Osteoblast (primary cell): ENCODE measurements around the gene ARHGAP10. TPM values are rescaled to one million over a fixed set of nuclear protein-coding genes. Genes with fewer than 3 reads are reported as not detected.

Experiments
- DNase-seq: peaks from one replicate; pipeline ENCODE4 v3.0.0; 2011; ENCODE audit warnings: low spot score, mixed read lengths; ENCODE audit not compliant: insufficient read length; ENCODE audit errors: missing footprints
- H2AFZ ChIP-seq: 2 replicates; pipeline ENCODE4 v1.6.0; 2011; ENCODE audit warnings: mild to moderate bottlenecking, low read length
- H3K27ac ChIP-seq: 2 replicates; pipeline ENCODE4 v1.5.1; 2011; ENCODE audit warnings: mild to moderate bottlenecking, low read depth, low read length, moderate library complexity
- H3K27me3 ChIP-seq: 2 replicates; pipeline ENCODE4 v1.6.0; 2012; ENCODE audit warnings: mild to moderate bottlenecking, control low read depth, inconsistent platforms, low read length, moderate library complexity; ENCODE audit not compliant: insufficient read depth
- H3K36me3 ChIP-seq: 2 replicates; pipeline ENCODE4 v1.5.1; 2011; ENCODE audit warnings: mild to moderate bottlenecking, low read length, control low read depth, moderate library complexity; ENCODE audit not compliant: insufficient read depth
- H3K4me1 ChIP-seq: 2 replicates; pipeline ENCODE4 v1.5.1; 2011; ENCODE audit warnings: mild to moderate bottlenecking, low read length, control low read depth, moderate library complexity; ENCODE audit not compliant: insufficient read depth
- H3K4me2 ChIP-seq: 2 replicates; pipeline ENCODE4 v1.6.0; 2011; ENCODE audit warnings: mild to moderate bottlenecking, low read length; ENCODE audit not compliant: insufficient read depth
- H3K4me3 ChIP-seq: fragments of 200-600 bp; sonication (generic); 3 replicates; pipeline ENCODE4 v1.5.1; 2012; ENCODE audit warnings: mild to moderate bottlenecking, low read length, inconsistent platforms; ENCODE audit not compliant: insufficient read depth
- H3K79me2 ChIP-seq: 2 replicates; pipeline ENCODE4 v1.6.0; 2012; ENCODE audit warnings: mild to moderate bottlenecking, low read length, control low read depth, inconsistent platforms; ENCODE audit not compliant: insufficient read depth
- H3K9me3 ChIP-seq: 2 replicates; pipeline ENCODE4 v1.5.1; 2011; ENCODE audit warnings: low read depth, low read length, control low read depth
- H4K20me1 ChIP-seq: 2 replicates; pipeline ENCODE4 v1.6.0; 2012; ENCODE audit warnings: mild to moderate bottlenecking, low read length, control low read depth; ENCODE audit not compliant: insufficient read depth
- total RNA-seq: library from RNA; depleted of rRNA; stranded (reverse); fragments of >200 nt; gene quantifications from 2 replicates; pipeline ENCODE4 v1.2.3, GENCODE V29; 2012
- TF ChIP-seq, protein P1 (sequence below): IDR thresholded peaks from 2 replicates; pipeline ENCODE4 v1.5.1; 2011; ENCODE audit warnings: mild to moderate bottlenecking, low read depth, low read length, moderate library complexity; ENCODE audit errors: extremely low read depth

The ARHGAP10 gene
- total RNA-seq, 1 donor = 31.5 TPM

DNA sequence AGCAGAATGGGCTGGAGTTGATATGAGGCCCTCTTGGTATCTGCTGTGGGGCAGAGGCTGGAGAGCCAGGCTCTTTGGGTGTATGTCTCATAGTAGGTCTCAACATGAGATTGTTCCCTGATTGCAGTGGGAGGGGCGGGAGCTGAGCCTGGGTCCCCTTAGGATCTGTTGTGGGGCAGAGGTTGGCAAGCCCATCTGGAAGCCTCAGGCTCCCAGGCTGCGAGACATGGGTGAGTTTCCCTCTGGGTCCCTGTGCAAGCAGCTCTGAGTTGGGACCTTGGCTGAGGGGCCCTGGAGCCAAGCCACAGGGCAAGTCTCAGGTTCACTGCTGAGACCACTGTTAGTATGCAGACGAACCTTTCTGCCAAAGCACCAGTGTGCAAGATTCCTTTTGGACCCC lies 201.9 kb downstream of the ARHGAP10 start:
- Histone ChIP-seq H4K20me1 (no peaks in the 10 kb centered on the region), H3K79me2 (no peaks in the 10 kb centered on the region)
- TF ChIP-seq, protein P1, sequence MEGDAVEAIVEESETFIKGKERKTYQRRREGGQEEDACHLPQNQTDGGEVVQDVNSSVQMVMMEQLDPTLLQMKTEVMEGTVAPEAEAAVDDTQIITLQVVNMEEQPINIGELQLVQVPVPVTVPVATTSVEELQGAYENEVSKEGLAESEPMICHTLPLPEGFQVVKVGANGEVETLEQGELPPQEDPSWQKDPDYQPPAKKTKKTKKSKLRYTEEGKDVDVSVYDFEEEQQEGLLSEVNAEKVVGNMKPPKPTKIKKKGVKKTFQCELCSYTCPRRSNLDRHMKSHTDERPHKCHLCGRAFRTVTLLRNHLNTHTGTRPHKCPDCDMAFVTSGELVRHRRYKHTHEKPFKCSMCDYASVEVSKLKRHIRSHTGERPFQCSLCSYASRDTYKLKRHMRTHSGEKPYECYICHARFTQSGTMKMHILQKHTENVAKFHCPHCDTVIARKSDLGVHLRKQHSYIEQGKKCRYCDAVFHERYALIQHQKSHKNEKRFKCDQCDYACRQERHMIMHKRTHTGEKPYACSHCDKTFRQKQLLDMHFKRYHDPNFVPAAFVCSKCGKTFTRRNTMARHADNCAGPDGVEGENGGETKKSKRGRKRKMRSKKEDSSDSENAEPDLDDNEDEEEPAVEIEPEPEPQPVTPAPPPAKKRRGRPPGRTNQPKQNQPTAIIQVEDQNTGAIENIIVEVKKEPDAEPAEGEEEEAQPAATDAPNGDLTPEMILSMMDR = no peak

DNA sequence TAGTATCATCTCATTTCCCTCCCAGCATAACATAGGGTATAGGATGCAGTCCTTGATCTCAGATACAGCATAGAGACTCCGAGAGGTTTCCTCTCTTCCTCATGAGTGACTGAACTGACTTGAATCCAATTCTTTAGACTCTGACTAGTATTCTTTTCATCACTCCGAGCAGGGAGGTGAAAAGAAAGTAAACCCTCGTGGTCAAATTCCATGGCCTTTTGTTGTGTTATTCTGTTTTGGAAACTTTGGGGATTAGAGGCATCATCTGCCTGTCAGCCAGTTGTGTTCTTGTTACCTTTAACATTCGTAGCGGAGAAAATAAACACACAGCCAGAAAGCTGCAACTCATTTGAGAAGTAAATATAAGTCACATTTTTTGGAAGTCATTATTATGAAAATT lies 206.6 kb downstream of the ARHGAP10 start:
- TF ChIP-seq, protein P1 = no peak
- no peaks in the 10 kb centered on the region for H3K79me2 ChIP-seq
- H3K27ac ChIP-seq = no peak overlapping the region
- H4K20me1 ChIP-seq = no peaks in the 10 kb centered on the region
- DNase-seq = no peak
- H2AFZ ChIP-seq = no peak overlapping the region
- no peak overlapping the region for H3K4me3 ChIP-seq
- H3K9me3 ChIP-seq = no peaks in the 10 kb centered on the region
- H3K4me1 ChIP-seq = peaks cover 6% of the 10 kb centered on the region
- H3K4me2 ChIP-seq = no peak overlapping the region
- no peaks in the 10 kb centered on the region for H3K27me3 ChIP-seq
- H3K36me3 ChIP-seq = peaks cover 3% of the 10 kb centered on the region

More for the DNA sequence above, 201.9 kb downstream of the ARHGAP10 start:
- H3K27me3 ChIP-seq = no peaks in the 10 kb centered on the region
- no peak overlapping the region for H3K4me2 ChIP-seq
- DNase-seq = no peak
- H3K4me3 ChIP-seq = no peak overlapping the region
- H3K4me1 ChIP-seq = no peaks in the 10 kb centered on the region
- no peaks in the 10 kb centered on the region for H3K9me3 ChIP-seq
- no peak overlapping the region for H3K27ac ChIP-seq
- no peak overlapping the region for H2AFZ ChIP-seq
- H3K36me3 ChIP-seq = peaks cover 3% of the 10 kb centered on the region

DNA sequence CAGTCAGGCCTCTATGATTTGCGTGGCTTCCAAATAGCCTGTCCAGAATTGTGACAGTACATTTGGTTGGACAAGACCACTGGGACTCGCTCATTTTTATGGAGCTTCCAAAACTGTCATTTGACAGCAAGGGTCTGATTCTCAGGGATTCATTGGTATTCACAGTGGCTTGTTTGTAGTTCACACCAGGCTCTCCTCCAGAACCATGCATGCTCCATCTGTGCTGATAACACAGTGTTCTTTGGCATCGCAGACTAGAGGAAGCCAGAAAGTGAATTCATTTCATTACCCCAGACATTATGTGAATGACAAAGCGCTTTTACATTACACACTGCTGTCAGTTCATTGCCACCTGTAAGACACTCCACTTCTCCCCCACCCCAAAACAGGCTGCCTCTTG lies 208.3 kb downstream of the ARHGAP10 start:
- peaks cover 7% of the 10 kb centered on the region for H3K36me3 ChIP-seq
- no peak overlapping the region for H3K4me3 ChIP-seq
- DNase-seq = no peak
- no peaks in the 10 kb centered on the region for H3K27me3 ChIP-seq
- no peak overlapping the region for H3K4me2 ChIP-seq
- peaks cover 6% of the 10 kb centered on the region for H3K4me1 ChIP-seq
- TF ChIP-seq, protein P1 = no peak
- no peaks in the 10 kb centered on the region for H3K9me3 ChIP-seq
- H3K79me2 ChIP-seq = no peaks in the 10 kb centered on the region
- no peak overlapping the region for H3K27ac ChIP-seq
- no peaks in the 10 kb centered on the region for H4K20me1 ChIP-seq
- no peak overlapping the region for H2AFZ ChIP-seq

DNA sequence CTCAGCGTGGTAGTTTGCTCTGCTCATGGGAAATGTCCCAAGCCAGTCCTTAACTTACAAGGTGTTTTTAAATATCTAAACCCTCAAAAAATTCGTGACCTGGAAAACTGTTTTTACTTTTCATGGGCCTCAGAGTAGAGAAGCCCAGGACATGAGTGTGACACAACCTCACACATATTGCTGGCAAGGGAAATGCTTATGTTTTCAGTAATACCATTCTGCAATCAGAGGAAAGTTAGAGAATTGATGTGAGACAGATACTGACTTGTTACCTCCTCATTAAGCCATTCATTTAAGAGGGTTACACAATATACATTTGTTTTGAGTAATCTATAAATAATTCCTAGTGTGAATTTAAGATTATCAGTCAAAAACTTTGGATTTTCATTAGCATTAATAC lies 209.5 kb downstream of the ARHGAP10 start:
- H3K9me3 ChIP-seq = no peaks in the 10 kb centered on the region
- TF ChIP-seq, protein P1 = no peak
- H2AFZ ChIP-seq = no peak overlapping the region
- H3K4me1 ChIP-seq = peaks cover 6% of the 10 kb centered on the region
- no peaks in the 10 kb centered on the region for H4K20me1 ChIP-seq
- peaks cover 7% of the 10 kb centered on the region for H3K36me3 ChIP-seq
- no peak overlapping the region for H3K27ac ChIP-seq
- no peak for DNase-seq
- no peaks in the 10 kb centered on the region for H3K27me3 ChIP-seq
- no peaks in the 10 kb centered on the region for H3K79me2 ChIP-seq
- no peak overlapping the region for H3K4me2 ChIP-seq
- H3K4me3 ChIP-seq = no peak overlapping the region
